ENCODE measurements around the gene SELENOK.

- TF ChIP-seq POLR2A (IDR thresholded peaks at IDR 0.05) (no peak), CTCF (IDR thresholded peaks at IDR 0.05) (peak in 3 of 5 experiments; percentile 17 to 25 (median 20))
These were observed 46.4 kb downstream of the SELENOK start for GRCh38 chr3:53845103-53845880.

Data from tibial nerve (tissue), 3 donors.